DND-41 (cell line): ENCODE measurements around the gene TRAF3IP1.

ENCODE experiments used
- CTCF ChIP-seq: IDR thresholded peaks from 2 replicates; pipeline ENCODE4 v1.5.1; 2012; ENCODE audit warnings: borderline replicate concordance, low read length, moderate library complexity, mild to moderate bottlenecking; ENCODE audit not compliant: poor library complexity, severe bottlenecking; ENCODE audit errors: extremely low read depth
- EZH2 ChIP-seq: IDR thresholded peaks from 3 replicates; pipeline ENCODE4 v1.6.1; 2012; ENCODE audit warnings: borderline replicate concordance, low read depth, mild to moderate bottlenecking, moderate library complexity, low read length, inconsistent platforms; ENCODE audit not compliant: severe bottlenecking

GRCh38 chr2:238424313-238424700, 104.0 kb downstream of the TRAF3IP1 start:
- TF ChIP-seq CTCF (no peak), EZH2 (no peak)
